Transverse colon (tissue), 4 donors: ENCODE measurements around the gene RFX3. TPM values are rescaled to one million over a fixed set of nuclear protein-coding genes. Genes with fewer than 3 reads are reported as not detected.

Source experiments
- DNase-seq: peaks from one replicate; pipeline ENCODE4 v3.0.0-alpha.2; 2019
- H3K27ac ChIP-seq, 4 donors: fragments of 200-600 bp; sonication (generic); 2 replicates each; pipeline ENCODE4 v1.5.1; 2016 to 2018; ENCODE audit warnings: inconsistent platforms in 4 of 4
- H3K27me3 ChIP-seq: fragments of 200-600 bp; sonication (generic); 2 replicates; pipeline ENCODE4 v1.5.1; 2017; ENCODE audit warnings: inconsistent platforms
- H3K36me3 ChIP-seq, 4 donors: fragments of 200-600 bp; sonication (generic); 2 replicates each; pipeline ENCODE4 v1.5.1; 2017 to 2019; ENCODE audit warnings: inconsistent platforms in 4 of 4
- H3K4me1 ChIP-seq, 4 donors: fragments of 200-600 bp; sonication (generic); 2 replicates each; pipeline ENCODE4 v1.5.1; 2017 to 2020; ENCODE audit warnings: inconsistent platforms in 4 of 4
- H3K4me3 ChIP-seq, 4 donors: fragments of 200-600 bp; sonication (generic); 1 replicate in 1 of 4; 2 replicates in 3 of 4; pipeline versions ENCODE4 v1.5.1 to v1.6.1; 2017 to 2019; ENCODE audit warnings: inconsistent platforms in 4 of 4
- H3K9me3 ChIP-seq, 2 donors: fragments of 200-600 bp; sonication (generic); 2 replicates each; pipeline ENCODE4 v1.5.1; 2017 to 2019; ENCODE audit warnings: inconsistent platforms in 2 of 2
- CTCF ChIP-seq, 5 experiments: fragments of 200-600 bp in 3 of 5; fragments of 450-650 bp in 2 of 5; sonication (generic) in 3 of 5; IDR thresholded peaks; 1 replicate in 2 of 5; 2 replicates in 3 of 5; pipeline ENCODE4 v1.5.1; 2016 to 2017; ENCODE audit warnings: antibody characterized with exemption in 5 of 5, inconsistent platforms in 3 of 5, mild to moderate bottlenecking in 2 of 5, moderate library complexity in 1 of 5
- EP300 ChIP-seq: sonication (generic); formaldehyde crosslinking; IDR thresholded peaks from one replicate; pipeline ENCODE4 v1.6.1; 2017; ENCODE audit warnings: antibody characterized with exemption, low read depth
- POLR2A ChIP-seq: fragments of 450-650 bp; IDR thresholded peaks from one replicate; pipeline ENCODE4 v1.6.1; 2016; ENCODE audit warnings: antibody characterized with exemption, mild to moderate bottlenecking, moderate library complexity
- POLR2AphosphoS5 ChIP-seq, 3 donors: sonication (generic); formaldehyde crosslinking; IDR thresholded peaks; one replicate each; pipeline ENCODE4 v1.6.1; 2016; ENCODE audit warnings: antibody characterized with exemption in 3 of 3
- WGBS, 2 donors: methylation state at CpG; one replicate each; pipeline ENCODE4 v1.1.5; 2018; ENCODE audit warnings: low coverage in 1 of 2; 5-methylcytosine and 5-hydroxymethylcytosine counted together
- in situ Hi-C, 4 donors: fragments of 200-750 bp; cut with MboI; loops; one replicate each; pipeline versions ENCODE4 v1.15.0 to v1.15.1; 2017; ENCODE audit warnings: low sequenced_read_pairs in 3 of 4, low pct_ligation_motif_present in 1 of 4, low pct_unique_long_range_greater_than_20kb in 1 of 4
- intact Hi-C: fragments of 100-400 bp; cut with DNase I; formaldehyde crosslinking; loops from one replicate; pipeline ENCODE4 v1.15.1; 2023; ENCODE audit warnings: low total_unique reads
- total RNA-seq, 4 donors: library from RNA; depleted of rRNA; stranded (reverse); fragments of >200 nt; gene quantifications; one replicate each; pipeline ENCODE4 v1.1.0, GENCODE V29; 2016

The RFX3 gene
- total RNA-seq, 4 donors from 2014 or later = 3.5 to 21.9 (median 7.1) TPM

- Histone ChIP-seq H3K36me3 (no peaks in the 10 kb centered on the region), H3K9me3 (peaks cover 0 to 7% of the 10 kb centered on the region in 2 donors), H3K27ac (no peak overlapping the region), H3K4me1 (peaks cover 0 to 8% (median 0%) of the 10 kb centered on the region in 4 donors), H3K27me3 (no peaks in the 10 kb centered on the region), H3K4me3 (no peak overlapping the region)
- DNase-seq = no peak
- intact Hi-C loops = no loop called here
- WGBS, 2 donors = 67 to 91% methylated on average over 1 of the region's 1 CpG
- no peak for TF ChIP-seq POLR2AphosphoS5 (IDR thresholded peaks at IDR 0.05)
- TF ChIP-seq EP300 = no peak
- TF ChIP-seq CTCF (IDR thresholded peaks at IDR 0.05) = no peak
- no peak for TF ChIP-seq POLR2A
- in situ Hi-C loops = loop anchor here in 1 of 4 donors (25.0 kb wide), 1 partner anchor 264 kb away; no protein-coding TSS in a partner anchor
These were observed 52.4 kb downstream of the RFX3 start for GRCh38 chr9:3473405-3473804.

GRCh38 chr9:3471883-3472282, 53.9 kb downstream of the RFX3 start:
- H3K36me3 ChIP-seq = no peaks in the 10 kb centered on the region
- intact Hi-C loops (no loop called here), in situ Hi-C loops (loop anchor here in 1 of 4 donors (25.0 kb wide), 1 partner anchor 265 kb away; no protein-coding TSS in a partner anchor)
- no peak overlapping the region for H3K27ac ChIP-seq
- H3K4me1 ChIP-seq = peaks cover 0 to 15% (median 0%) of the 10 kb centered on the region in 4 donors
- no peak overlapping the region for H3K4me3 ChIP-seq
- H3K27me3 ChIP-seq = no peaks in the 10 kb centered on the region
- no peak for TF ChIP-seq POLR2A
- WGBS, 2 donors = 58 to 68% methylated on average over 3 of the region's 3 CpGs
- DNase-seq = no peak
- no peaks in the 10 kb centered on the region for H3K9me3 ChIP-seq

GRCh38 chr9:3468421-3469205, 57.2 kb downstream of the RFX3 start:
- Histone ChIP-seq H3K27me3 (no peaks in the 10 kb centered on the region), H3K9me3 (no peaks in the 10 kb centered on the region), H3K4me3 (no peak overlapping the region), H3K36me3 (no peaks in the 10 kb centered on the region), H3K27ac (no peak overlapping the region), H3K4me1 (peaks cover 0 to 11% (median 0%) of the 10 kb centered on the region in 4 donors)
- 76% methylated on average over 4 of the region's 4 CpGs for WGBS, 2 donors
- in situ Hi-C loops (loop anchor here in 1 of 4 donors (25.0 kb wide), 1 partner anchor 269 kb away; no protein-coding TSS in a partner anchor), intact Hi-C loops (no loop called here)
- TF ChIP-seq POLR2AphosphoS5 (IDR thresholded peaks at IDR 0.05) = no peak
- no peak for TF ChIP-seq POLR2A
- no peak for TF ChIP-seq EP300
- TF ChIP-seq CTCF (IDR thresholded peaks at IDR 0.05) = no peak
- DNase-seq = no peak

GRCh38 chr9:3467593-3468219, 58.1 kb downstream of the RFX3 start:
- intact Hi-C loops = no loop called here
- in situ Hi-C loops = loop anchor here in 1 of 4 donors (25.0 kb wide), 1 partner anchor 270 kb away; no protein-coding TSS in a partner anchor
- Histone ChIP-seq H3K27me3 (no peaks in the 10 kb centered on the region), H3K9me3 (no peaks in the 10 kb centered on the region), H3K36me3 (no peaks in the 10 kb centered on the region), H3K27ac (no peak overlapping the region), H3K4me3 (no peak overlapping the region), H3K4me1 (peaks cover 0 to 10% (median 0%) of the 10 kb centered on the region in 4 donors)
- 47 to 48% methylated on average over 4 of the region's 4 CpGs for WGBS, 2 donors
- no peak for TF ChIP-seq POLR2A
- TF ChIP-seq CTCF (IDR thresholded peaks at IDR 0.05) = peak; percentile 57 to 73 (median 66)
- peak; percentile 47 for DNase-seq
